ENCODE results near the gene POLR3K.

POLR3K gene

DNA sequence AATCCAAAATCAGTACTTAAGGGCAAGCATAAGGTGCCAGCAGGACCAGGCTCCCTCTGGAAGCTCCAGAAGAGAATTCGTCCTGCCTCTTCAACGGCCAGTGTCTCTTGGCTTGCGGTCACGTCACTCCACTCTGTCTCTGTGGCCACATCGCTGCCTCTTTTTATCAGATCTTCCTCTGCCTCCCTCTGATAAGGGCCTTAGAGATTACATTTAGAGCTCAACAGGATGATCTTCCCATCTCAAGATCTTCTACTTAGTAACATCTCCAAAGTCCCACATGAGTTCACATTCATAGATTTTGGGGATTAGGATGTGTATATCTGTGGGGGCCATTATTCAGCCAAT is 41.5 kb upstream of the POLR3K start:
- H3K4me2 ChIP-seq (ENCODE audit: low read depth, low read length, poor library complexity, severe bottlenecking): no peak overlapping the region

DNA sequence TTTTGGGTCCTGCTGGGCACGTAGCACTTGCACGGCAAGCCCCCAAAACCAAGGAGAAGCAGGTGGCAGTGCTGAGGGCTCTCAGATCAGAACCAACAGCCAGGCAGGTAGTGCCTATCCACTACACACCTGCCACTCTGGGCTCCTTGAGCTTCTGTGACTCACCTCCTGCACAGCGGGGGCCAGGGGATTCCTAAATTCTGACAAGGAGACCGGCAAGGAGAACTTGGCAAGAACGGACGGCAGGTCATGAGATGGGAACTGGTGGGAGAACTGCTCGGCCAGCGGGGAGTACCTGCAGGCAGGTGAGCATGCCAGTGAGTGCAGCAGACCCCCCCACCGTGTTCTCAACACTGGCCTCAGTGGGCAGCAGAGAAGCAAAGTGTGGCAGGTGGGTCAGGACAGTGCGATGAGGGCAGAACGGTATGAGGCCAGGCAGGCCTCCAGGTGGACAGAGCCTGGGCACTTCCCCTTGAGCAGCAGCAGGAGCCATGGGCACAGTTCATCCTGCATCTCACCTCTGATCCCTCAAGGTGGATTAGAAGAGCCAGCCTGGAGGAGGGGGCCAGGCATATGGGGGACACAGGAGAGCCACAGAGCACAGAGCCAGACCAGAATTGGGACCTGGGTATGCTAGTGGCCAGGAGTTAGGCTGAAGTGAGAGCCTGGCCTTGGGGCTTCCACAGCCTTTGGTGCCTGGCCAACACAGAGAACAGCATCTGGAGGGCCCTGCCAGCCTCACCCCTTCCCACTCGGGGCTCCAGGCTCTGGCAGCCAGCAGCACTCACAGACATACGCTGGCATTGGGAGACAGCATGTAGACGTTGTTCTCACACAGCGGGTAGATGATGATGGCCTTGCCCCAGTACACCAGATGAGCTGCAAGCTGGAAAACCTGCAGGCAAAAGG is 39.3 kb upstream of the POLR3K start:
- Histone ChIP-seq H3K9me3 (ENCODE audit: insufficient read depth, low read length) (no peaks in the 10 kb centered on the region), H3K4me2 (ENCODE audit: low read depth, low read length, poor library complexity, severe bottlenecking) (no peak overlapping the region), H2AFZ (ENCODE audit: low read depth, low read length, severe bottlenecking) (no peak overlapping the region), H3K9ac (ENCODE audit: low read length) (no peak overlapping the region), H3K79me2 (ENCODE audit: insufficient read depth, low read length) (no peaks in the 10 kb centered on the region), H3K27me3 (ENCODE audit: low read length) (no peaks in the 10 kb centered on the region), H3K9me2 (replicated peaks; ENCODE audit: insufficient read depth, low read length) (no peaks in the 10 kb centered on the region), H3K4me3 (ENCODE audit: insufficient read depth, low read length, poor library complexity, severe bottlenecking) (no peak overlapping the region), H3K27ac (ENCODE audit: low read depth, low read length) (no peak overlapping the region), H4K20me1 (ENCODE audit: low read depth, low read length) (no peaks in the 10 kb centered on the region), H3F3A (ENCODE audit: insufficient read depth) (no peaks in the 10 kb centered on the region), H3K36me3 (ENCODE audit: low read length) (no peaks in the 10 kb centered on the region)
- no peak for TF ChIP-seq EZH2phosphoT487 (conservative IDR thresholded peaks at IDR 0.05; ENCODE audit: low read length)

More for the DNA sequence above, 41.5 kb upstream of the POLR3K start:
- Histone ChIP-seq H3F3A (ENCODE audit: insufficient read depth) (no peaks in the 10 kb centered on the region), H3K27me3 (ENCODE audit: low read length) (no peaks in the 10 kb centered on the region), H3K4me3 (ENCODE audit: insufficient read depth, low read length, poor library complexity, severe bottlenecking) (no peak overlapping the region), H3K79me2 (ENCODE audit: insufficient read depth, low read length) (no peaks in the 10 kb centered on the region), H3K36me3 (ENCODE audit: low read length) (no peaks in the 10 kb centered on the region), H3K9me2 (replicated peaks; ENCODE audit: insufficient read depth, low read length) (no peaks in the 10 kb centered on the region), H3K9me3 (ENCODE audit: insufficient read depth, low read length) (no peaks in the 10 kb centered on the region), H4K20me1 (ENCODE audit: low read depth, low read length) (no peaks in the 10 kb centered on the region), H3K27ac (ENCODE audit: low read depth, low read length) (no peak overlapping the region), H3K9ac (ENCODE audit: low read length) (no peak overlapping the region), H2AFZ (ENCODE audit: low read depth, low read length, severe bottlenecking) (no peak overlapping the region)
- TF ChIP-seq, protein P1, sequence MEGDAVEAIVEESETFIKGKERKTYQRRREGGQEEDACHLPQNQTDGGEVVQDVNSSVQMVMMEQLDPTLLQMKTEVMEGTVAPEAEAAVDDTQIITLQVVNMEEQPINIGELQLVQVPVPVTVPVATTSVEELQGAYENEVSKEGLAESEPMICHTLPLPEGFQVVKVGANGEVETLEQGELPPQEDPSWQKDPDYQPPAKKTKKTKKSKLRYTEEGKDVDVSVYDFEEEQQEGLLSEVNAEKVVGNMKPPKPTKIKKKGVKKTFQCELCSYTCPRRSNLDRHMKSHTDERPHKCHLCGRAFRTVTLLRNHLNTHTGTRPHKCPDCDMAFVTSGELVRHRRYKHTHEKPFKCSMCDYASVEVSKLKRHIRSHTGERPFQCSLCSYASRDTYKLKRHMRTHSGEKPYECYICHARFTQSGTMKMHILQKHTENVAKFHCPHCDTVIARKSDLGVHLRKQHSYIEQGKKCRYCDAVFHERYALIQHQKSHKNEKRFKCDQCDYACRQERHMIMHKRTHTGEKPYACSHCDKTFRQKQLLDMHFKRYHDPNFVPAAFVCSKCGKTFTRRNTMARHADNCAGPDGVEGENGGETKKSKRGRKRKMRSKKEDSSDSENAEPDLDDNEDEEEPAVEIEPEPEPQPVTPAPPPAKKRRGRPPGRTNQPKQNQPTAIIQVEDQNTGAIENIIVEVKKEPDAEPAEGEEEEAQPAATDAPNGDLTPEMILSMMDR (IDR thresholded peaks at IDR 0.05; ENCODE audit: insufficient read depth, low read length, poor library complexity, severe bottlenecking): no peak
- no peak for TF ChIP-seq EZH2phosphoT487 (conservative IDR thresholded peaks at IDR 0.05; ENCODE audit: low read length)

DNA sequence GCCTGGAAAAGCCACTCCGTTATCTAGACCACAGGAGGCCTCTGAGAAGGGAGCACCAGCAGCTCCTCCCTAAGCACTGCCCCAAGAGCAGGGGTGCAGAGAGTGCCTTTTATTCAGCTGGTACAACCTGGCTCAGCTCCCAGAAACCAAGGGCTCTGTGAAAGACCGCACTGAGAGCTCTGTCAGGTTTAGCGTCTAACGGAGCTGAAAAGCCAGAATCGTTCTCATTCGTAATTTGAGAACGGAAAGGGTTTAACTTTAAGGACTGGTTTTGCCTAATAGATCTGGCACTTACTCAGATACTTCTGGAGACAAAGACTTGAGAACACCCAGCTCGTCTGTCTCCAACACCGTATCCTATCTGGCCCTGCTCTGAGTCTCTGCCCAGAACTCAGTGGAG is 38.1 kb upstream of the POLR3K start:
- Histone ChIP-seq H4K20me1 (ENCODE audit: low read depth, low read length) (no peaks in the 10 kb centered on the region), H3K4me2 (ENCODE audit: low read depth, low read length, poor library complexity, severe bottlenecking) (no peak overlapping the region)

More for the DNA sequence above, 38.1 kb upstream of the POLR3K start:
- Histone ChIP-seq H3K36me3 (ENCODE audit: low read length) (no peaks in the 10 kb centered on the region), H2AFZ (ENCODE audit: low read depth, low read length, severe bottlenecking) (no peak overlapping the region), H3F3A (ENCODE audit: insufficient read depth) (no peaks in the 10 kb centered on the region), H3K79me2 (ENCODE audit: insufficient read depth, low read length) (no peaks in the 10 kb centered on the region), H3K4me3 (ENCODE audit: insufficient read depth, low read length, poor library complexity, severe bottlenecking) (no peak overlapping the region), H3K9ac (ENCODE audit: low read length) (no peak overlapping the region), H3K9me2 (replicated peaks; ENCODE audit: insufficient read depth, low read length) (no peaks in the 10 kb centered on the region), H3K27ac (ENCODE audit: low read depth, low read length) (no peak overlapping the region), H3K9me3 (ENCODE audit: insufficient read depth, low read length) (no peaks in the 10 kb centered on the region), H3K27me3 (ENCODE audit: low read length) (no peaks in the 10 kb centered on the region)
- TF ChIP-seq, protein P1 (IDR thresholded peaks at IDR 0.05; ENCODE audit: insufficient read depth, low read length, poor library complexity, severe bottlenecking): no peak
- no peak for TF ChIP-seq EZH2phosphoT487 (conservative IDR thresholded peaks at IDR 0.05; ENCODE audit: low read length)

Data from SU-DHL-6 (cell line).